Skeletal muscle satellite cell (primary cell): ENCODE results near the gene TMEM131. TPM values are rescaled to one million over a fixed set of nuclear protein-coding genes. Genes with fewer than 3 reads are reported as not detected.
"Not testable (repeated sequence)": the region's sequence is repeated elsewhere in the genome, so short reads cannot be mapped to it uniquely, and the experiment has no call there.

Experiments used
- H3K27me3 ChIP-seq: 2 replicates; pipeline ENCODE4 v1.7.0; 2013; ENCODE audit warnings: low read length; ENCODE audit not compliant: control insufficient read depth, insufficient read depth
- H3K36me3 ChIP-seq: 2 replicates; pipeline ENCODE4 v1.7.0; 2013; ENCODE audit warnings: mild to moderate bottlenecking, control low read depth, low read length; ENCODE audit not compliant: insufficient read depth
- H3K4me1 ChIP-seq: 2 replicates; pipeline ENCODE4 v1.7.0; 2013; ENCODE audit warnings: low read length; ENCODE audit not compliant: control insufficient read depth, insufficient read depth
- H3K4me2 ChIP-seq: 2 replicates; pipeline ENCODE4 v1.7.0; 2013; ENCODE audit warnings: mild to moderate bottlenecking, low read length
- H3K4me3 ChIP-seq: 2 replicates; pipeline ENCODE4 v1.7.0; 2013; ENCODE audit warnings: low read length
- H3K9ac ChIP-seq: 2 replicates; pipeline ENCODE4 v1.7.0; 2013; ENCODE audit warnings: mild to moderate bottlenecking, low read depth, low read length, moderate library complexity
- H3K9me3 ChIP-seq: replicated peaks from 2 replicates; pipeline ENCODE4 v1.7.0; 2013; ENCODE audit warnings: mild to moderate bottlenecking, control low read depth, low read length
- total RNA-seq: library from RNA; depleted of rRNA; stranded (reverse); fragments of >200 nt; gene quantifications from 2 replicates; pipeline ENCODE4 v1.2.3, GENCODE V29; 2012; rRNA removed

Gene TMEM131
- total RNA-seq = 24.7 and 33.5 TPM in 2 replicates

- Histone ChIP-seq H3K4me2 (peak within 1 kb of the TSS; percentile 98), H3K9me3 (no peaks in the 10 kb centered on the region), H3K4me1 (peaks cover 13% of the 10 kb centered on the region), H3K36me3 (no peaks in the 10 kb centered on the region), H3K9ac (peak within 1 kb of the TSS; percentile 97), H3K27me3 (no peaks in the 10 kb centered on the region), H3K4me3 (peak within 1 kb of the TSS; percentile 99)
These were observed at the start of gene TMEM131 for GRCh38 chr2:97995734-97996624. TSS of gene TMEM131 (minus strand) at chr2:97995948. CDS start at chr2:97995662, 286 bp downstream.

- not testable (repeated sequence) for H3K9me3 ChIP-seq, H3K9ac ChIP-seq, H3K4me3 ChIP-seq, H3K36me3 ChIP-seq, H3K4me1 ChIP-seq, H3K4me2 ChIP-seq
- H3K27me3 ChIP-seq = peaks cover 14% of the 10 kb centered on the region
These were observed 49.0 kb upstream of the TMEM131 start for GRCh38 chr2:98044730-98045129.

- Histone ChIP-seq H3K4me2 (no peak overlapping the region), H3K9ac (no peak overlapping the region), H3K27me3 (peaks cover 10% of the 10 kb centered on the region), H3K9me3 (no peaks in the 10 kb centered on the region), H3K4me1 (no peaks in the 10 kb centered on the region), H3K4me3 (no peak overlapping the region), H3K36me3 (no peaks in the 10 kb centered on the region)
These were observed 47.4 kb upstream of the TMEM131 start for GRCh38 chr2:98043101-98043500.

GRCh38 chr2:98040331-98040939, 44.7 kb upstream of the TMEM131 start:
- H3K9ac ChIP-seq = no peak overlapping the region
- H3K4me1 ChIP-seq = no peaks in the 10 kb centered on the region
- H3K4me2 ChIP-seq = no peak overlapping the region
- H3K27me3 ChIP-seq = peaks cover 25% of the 10 kb centered on the region
- no peaks in the 10 kb centered on the region for H3K36me3 ChIP-seq
- no peaks in the 10 kb centered on the region for H3K9me3 ChIP-seq
- H3K4me3 ChIP-seq = no peak overlapping the region

GRCh38 chr2:98039085-98039756, 43.5 kb upstream of the TMEM131 start:
- Histone ChIP-seq H3K27me3 (peaks cover 30% of the 10 kb centered on the region), H3K36me3 (no peaks in the 10 kb centered on the region), H3K4me2 (no peak overlapping the region), H3K9me3 (no peaks in the 10 kb centered on the region), H3K4me3 (no peak overlapping the region), H3K4me1 (no peaks in the 10 kb centered on the region), H3K9ac (no peak overlapping the region)

- no peak overlapping the region for H3K9ac ChIP-seq
- H3K36me3 ChIP-seq = no peaks in the 10 kb centered on the region
- peaks cover 25% of the 10 kb centered on the region for H3K27me3 ChIP-seq
- no peaks in the 10 kb centered on the region for H3K9me3 ChIP-seq
- no peak overlapping the region for H3K4me2 ChIP-seq
- no peaks in the 10 kb centered on the region for H3K4me1 ChIP-seq
- H3K4me3 ChIP-seq = no peak overlapping the region
These were observed 42.1 kb upstream of the TMEM131 start for GRCh38 chr2:98037666-98038336.

- Histone ChIP-seq H3K9ac (no peak overlapping the region), H3K9me3 (no peaks in the 10 kb centered on the region), H3K36me3 (no peaks in the 10 kb centered on the region), H3K4me3 (no peak overlapping the region), H3K27me3 (peaks cover 20% of the 10 kb centered on the region), H3K4me1 (no peaks in the 10 kb centered on the region), H3K4me2 (no peak overlapping the region)
These were observed 41.5 kb upstream of the TMEM131 start for GRCh38 chr2:98037206-98037605.

- Histone ChIP-seq H3K4me3 (no peak overlapping the region), H3K9ac (no peak overlapping the region), H3K36me3 (no peaks in the 10 kb centered on the region), H3K27me3 (peaks cover 19% of the 10 kb centered on the region), H3K9me3 (no peaks in the 10 kb centered on the region), H3K4me2 (no peak overlapping the region), H3K4me1 (no peaks in the 10 kb centered on the region)
These were observed 40.7 kb upstream of the TMEM131 start for GRCh38 chr2:98036349-98037000.

- Histone ChIP-seq H3K9ac (no peak overlapping the region), H3K36me3 (no peaks in the 10 kb centered on the region), H3K9me3 (no peaks in the 10 kb centered on the region), H3K4me2 (no peak overlapping the region), H3K27me3 (peaks cover 19% of the 10 kb centered on the region), H3K4me3 (no peak overlapping the region), H3K4me1 (no peaks in the 10 kb centered on the region)
These were observed 39.0 kb upstream of the TMEM131 start for GRCh38 chr2:98034745-98035144.

GRCh38 chr2:98032086-98032485, 36.3 kb upstream of the TMEM131 start:
- H3K4me3 ChIP-seq = no peak overlapping the region
- no peaks in the 10 kb centered on the region for H3K36me3 ChIP-seq
- peaks cover 14% of the 10 kb centered on the region for H3K27me3 ChIP-seq
- H3K4me2 ChIP-seq = no peak overlapping the region
- peaks cover 18% of the 10 kb centered on the region for H3K4me1 ChIP-seq
- H3K9me3 ChIP-seq = no peaks in the 10 kb centered on the region
- H3K9ac ChIP-seq = no peak overlapping the region
